SKM-1 treated with dmso at 0.1 percent for 144 hours (cell line): ENCODE measurements around the gene ATP6V0C.
"Not testable (repeated sequence)": the region's sequence is repeated elsewhere in the genome, so short reads cannot be mapped to it uniquely, and the experiment has no call there.

Experiments
- DNase-seq: peaks from one replicate; lab custom pipeline; 2025; ENCODE audit not compliant: unreplicated experiment; lab: John Stamatoyannopoulos, UW

ATP6V0C gene

DNA sequence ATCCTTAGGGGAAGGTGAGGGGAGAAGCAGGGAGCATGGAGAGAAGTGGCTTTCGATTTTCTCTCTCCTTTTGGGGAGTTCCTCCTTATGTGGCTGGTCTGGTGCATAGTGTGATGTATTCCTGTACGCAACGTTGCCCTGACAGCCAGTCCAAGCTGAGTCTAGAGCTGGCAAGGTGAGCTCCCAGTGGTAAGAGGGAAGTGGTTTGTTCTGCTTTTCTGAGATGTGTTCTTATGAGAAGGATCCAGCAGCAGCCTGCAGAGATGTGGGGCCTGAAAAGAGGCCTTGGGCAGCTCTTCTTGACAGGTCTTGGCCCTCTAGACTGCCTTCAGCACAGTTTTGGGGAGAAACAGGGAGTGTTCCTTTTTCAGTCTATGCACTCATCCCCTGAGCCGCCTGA lies 27.2 kb downstream of the ATP6V0C start:
- peak; percentile 36 for DNase-seq

- DNase-seq, result not testable (repeated sequence)
Measured at GRCh38 chr16:2541409-2541808, 27.7 kb downstream of the ATP6V0C start.

DNA sequence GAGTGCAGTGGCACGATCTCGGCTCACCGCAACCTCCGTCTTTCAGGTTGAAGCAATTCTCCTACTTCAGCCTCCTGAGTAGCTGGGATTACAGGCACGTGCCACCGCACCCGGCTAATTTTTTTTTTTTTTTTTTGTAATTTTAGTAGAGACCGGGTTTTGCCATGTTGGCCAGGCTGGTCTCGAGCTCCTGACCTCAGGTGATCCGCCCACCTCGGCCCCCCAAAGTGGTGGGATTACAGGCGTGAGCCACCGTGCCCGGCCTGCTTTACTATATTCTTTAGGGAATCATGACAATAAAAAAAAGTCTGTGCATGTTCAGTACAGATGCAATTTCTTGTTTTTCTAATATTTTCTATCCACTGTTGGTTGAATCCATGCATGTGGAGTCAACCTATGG lies 30.0 kb downstream of the ATP6V0C start:
- DNase-seq, result not testable (repeated sequence)

- DNase-seq, result not testable (repeated sequence)
Measured at GRCh38 chr16:2550283-2550878, 36.6 kb downstream of the ATP6V0C start.

- DNase-seq, result not testable (repeated sequence)
Measured at GRCh38 chr16:2551420-2551889, 37.7 kb downstream of the ATP6V0C start.

- DNase-seq, result not testable (repeated sequence)
Measured at GRCh38 chr16:2554709-2555425, 41.1 kb downstream of the ATP6V0C start.

GRCh38 chr16:2557150-2557549 lies 43.4 kb downstream of the ATP6V0C start:
- not testable (repeated sequence) for DNase-seq

DNA sequence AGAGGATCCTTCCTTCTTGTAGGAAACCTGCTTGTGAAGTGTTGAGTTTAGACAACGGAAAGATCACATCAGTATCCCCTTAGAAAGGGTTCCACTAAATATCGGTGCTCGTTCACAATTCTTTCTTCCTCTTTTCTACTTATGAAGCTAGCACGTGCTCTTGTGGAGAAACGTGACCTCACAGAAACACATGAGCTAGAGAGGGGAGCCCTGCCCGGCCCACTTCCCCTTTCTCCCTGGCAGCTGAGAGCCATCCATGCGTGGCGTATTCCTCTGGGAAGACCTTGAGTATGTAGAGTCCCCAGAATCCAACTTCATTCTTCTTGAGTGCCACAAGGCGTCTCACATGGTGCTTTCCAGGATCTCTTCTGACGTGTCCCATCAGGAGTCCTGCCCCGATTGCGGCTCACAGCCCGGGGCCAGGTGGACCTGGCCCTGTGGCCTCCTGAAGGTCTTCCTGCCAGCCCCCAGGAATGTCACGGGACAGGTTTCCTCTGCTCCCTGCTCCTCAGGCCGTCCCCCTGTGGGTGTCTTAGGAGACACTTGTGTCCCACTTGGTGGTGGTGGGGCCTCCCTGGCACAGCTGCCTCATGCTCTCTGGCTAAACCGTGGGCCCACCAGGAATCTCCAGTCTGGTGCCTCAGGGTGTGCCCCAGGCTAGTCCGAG lies 46.5 kb downstream of the ATP6V0C start:
- DNase-seq, result not testable (repeated sequence)

GRCh38 chr16:2560798-2561133 lies 47.0 kb downstream of the ATP6V0C start:
- not testable (repeated sequence) for DNase-seq

- not testable (repeated sequence) for DNase-seq
Measured at GRCh38 chr16:2567506-2567905, 53.8 kb downstream of the ATP6V0C start.

DNA sequence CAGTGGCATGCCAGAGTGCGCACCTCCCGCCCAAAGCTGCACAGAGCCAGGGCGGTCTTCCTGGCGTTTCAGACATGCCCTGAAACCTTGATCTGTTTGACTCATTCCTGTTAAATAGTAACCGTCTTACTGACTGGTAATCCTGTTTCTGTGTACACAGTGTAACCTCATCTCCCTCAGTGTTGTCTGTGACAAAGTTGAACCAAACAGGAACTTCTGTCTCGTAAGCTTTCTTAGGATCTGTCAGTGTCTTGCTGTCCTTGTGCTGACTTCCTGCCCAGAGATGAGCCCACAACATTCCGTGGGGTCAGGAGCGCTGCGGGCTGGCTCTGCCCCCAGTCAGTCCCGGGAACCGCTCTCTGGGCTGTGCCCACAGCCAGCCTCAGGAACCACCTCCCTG lies 54.8 kb downstream of the ATP6V0C start:
- DNase-seq, result not testable (repeated sequence)
